Common myeloid progenitor, CD34-positive (primary cell): ENCODE measurements around the gene USP22.

Experiments
- CTCF ChIA-PET: fragments of 350-600 bp; sonication (Branson Sonifier 250); formaldehyde crosslinking; loops from one replicate; lab custom pipeline; 2021; ENCODE audit warnings: antibody characterized with exemption; lab: Charles Lee
- POLR2A ChIA-PET: fragments of 350-600 bp; sonication (Branson Sonifier 250); formaldehyde crosslinking; loops from one replicate; lab custom pipeline; 2021; ENCODE audit warnings: antibody characterized with exemption; lab: Charles Lee
- DNase-seq, 3 donors: peaks; one replicate each; pipeline versions ENCODE4 v3.0.0 to v3.0.0-alpha.2; 2013
- H3K27ac ChIP-seq, 2 experiments: 1 replicate in 1 of 2; 2 replicates in 1 of 2; pipeline ENCODE4 v1.7.0; 2013; ENCODE audit warnings: inconsistent platforms in 2 of 2, low read length in 2 of 2, mild to moderate bottlenecking in 2 of 2, low read depth in 1 of 2, moderate library complexity in 1 of 2; ENCODE audit not compliant: severe bottlenecking in 2 of 2, insufficient read depth in 1 of 2, poor library complexity in 1 of 2
- H3K27me3 ChIP-seq, 5 experiments: replicated peaks in 2 of 5; 1 replicate in 3 of 5; 2 replicates in 2 of 5; pipeline versions ENCODE4 v1.6.1 to v1.7.0; 2013; ENCODE audit warnings: low read length in 4 of 5, mild to moderate bottlenecking in 2 of 5, moderate library complexity in 2 of 5, inconsistent platforms in 1 of 5; ENCODE audit not compliant: insufficient read depth in 5 of 5, control insufficient read depth in 4 of 5
- H3K36me3 ChIP-seq, 4 experiments: 1 replicate in 2 of 4; 2 replicates in 2 of 4; pipeline versions ENCODE4 v1.6.1 to v1.7.0; 2013; ENCODE audit warnings: low read length in 3 of 4, control low read depth in 1 of 4, mild to moderate bottlenecking in 1 of 4; ENCODE audit not compliant: control insufficient read depth in 4 of 4, insufficient read depth in 4 of 4
- H3K4me1 ChIP-seq, 4 experiments: 1 replicate in 3 of 4; 2 replicates in 1 of 4; pipeline versions ENCODE4 v1.6.1 to v1.7.1; 2013; ENCODE audit warnings: low read length in 3 of 4, mild to moderate bottlenecking in 3 of 4, control low read depth in 1 of 4, inconsistent platforms in 1 of 4, moderate library complexity in 1 of 4; ENCODE audit not compliant: control insufficient read depth in 4 of 4, insufficient read depth in 4 of 4; ENCODE audit errors: control extremely low read depth in 1 of 4
- H3K4me3 ChIP-seq, 7 experiments: 1 replicate in 4 of 7; 2 replicates in 3 of 7; pipeline versions ENCODE4 v1.5.1 to v1.7.0; 2013; ENCODE audit warnings: mild to moderate bottlenecking in 7 of 7, low read length in 6 of 7, moderate library complexity in 6 of 7, inconsistent platforms in 2 of 7, low read depth in 2 of 7, control low read depth in 1 of 7; ENCODE audit not compliant: insufficient read depth in 4 of 7, control insufficient read depth in 1 of 7; ENCODE audit errors: extremely low read depth in 1 of 7
- H3K9me3 ChIP-seq, 5 experiments: 1 replicate in 4 of 5; 2 replicates in 1 of 5; pipeline versions ENCODE4 v1.6.1 to v1.7.1; 2013; ENCODE audit warnings: low read length in 4 of 5, mild to moderate bottlenecking in 2 of 5, inconsistent platforms in 1 of 5, low read depth in 1 of 5, moderate library complexity in 1 of 5; ENCODE audit not compliant: control insufficient read depth in 4 of 5, insufficient read depth in 2 of 5; ENCODE audit errors: control extremely low read depth in 1 of 5
- WGBS: methylation state at CpG from one replicate; pipeline ENCODE4 v1.1.5; 2013; ENCODE audit not compliant: insufficient coverage; 5-methylcytosine and 5-hydroxymethylcytosine counted together

Gene USP22

GRCh38 chr17:21015564-21015963 is 27.2 kb downstream of the USP22 start:
- CTCF ChIA-PET: interaction anchor here (1.7 kb wide), 1 partner anchor 8 kb away, joined by 5 read pairs; no protein-coding TSS in a partner anchor
- H3K36me3 ChIP-seq: peaks cover 24 to 97% (median 82%) of the 10 kb centered on the region in 4 experiments
- POLR2A ChIA-PET: no interaction called here

GRCh38 chr17:21014498-21014897 is 28.3 kb downstream of the USP22 start:
- DNase-seq: no peak
- no peaks in the 10 kb centered on the region for H3K4me1 ChIP-seq
- ChIA-PET CTCF (interaction anchor here (1.2 kb wide), 1 partner anchor 13 kb away, joined by 3 read pairs; no protein-coding TSS in a partner anchor), POLR2A (no interaction called here)
- no peaks in the 10 kb centered on the region for H3K9me3 ChIP-seq
- 99% methylated on average over 11 of the region's 11 CpGs for whole genome bisulfite sequencing
- H3K4me3 ChIP-seq: no peak overlapping the region
- no peaks in the 10 kb centered on the region for H3K27me3 ChIP-seq
- peaks cover 21 to 96% (median 76%) of the 10 kb centered on the region in 4 experiments for H3K36me3 ChIP-seq
- H3K27ac ChIP-seq: no peak overlapping the region

More at GRCh38 chr17:21015564-21015963, 27.2 kb downstream of the USP22 start:
- no peaks in the 10 kb centered on the region for H3K4me1 ChIP-seq
- H3K9me3 ChIP-seq: no peaks in the 10 kb centered on the region
- H3K27me3 ChIP-seq: no peaks in the 10 kb centered on the region
- no peak overlapping the region for H3K27ac ChIP-seq
- H3K4me3 ChIP-seq: no peak overlapping the region
- no peak for DNase-seq
- WGBS: 95% methylated on average over 13 of the region's 15 CpGs

GRCh38 chr17:21013983-21014382 is 28.8 kb downstream of the USP22 start:
- Histone ChIP-seq H3K27ac (no peak overlapping the region), H3K27me3 (no peaks in the 10 kb centered on the region), H3K4me1 (no peaks in the 10 kb centered on the region), H3K9me3 (no peaks in the 10 kb centered on the region), H3K36me3 (peaks cover 20 to 96% (median 76%) of the 10 kb centered on the region in 4 experiments), H3K4me3 (no peak overlapping the region)
- WGBS: 95% methylated on average over 7 of the region's 9 CpGs
- no peak for DNase-seq
- POLR2A ChIA-PET: no interaction called here
- CTCF ChIA-PET: interaction anchor here (1.2 kb wide), 1 partner anchor 14 kb away, joined by 3 read pairs; no protein-coding TSS in a partner anchor

- H3K27ac ChIP-seq: no peak overlapping the region
- WGBS: over 99% methylated on average over 8 of the region's 8 CpGs
- DNase-seq: no peak
- peaks cover 29 to 95% (median 75%) of the 10 kb centered on the region in 4 experiments for H3K36me3 ChIP-seq
- ChIA-PET POLR2A (no interaction called here), CTCF (no interaction called here)
- H3K9me3 ChIP-seq: no peaks in the 10 kb centered on the region
- H3K27me3 ChIP-seq: no peaks in the 10 kb centered on the region
- no peaks in the 10 kb centered on the region for H3K4me1 ChIP-seq
- no peak overlapping the region for H3K4me3 ChIP-seq
These were observed 30.1 kb downstream of the USP22 start for GRCh38 chr17:21012736-21013135.

- Histone ChIP-seq H3K27ac (no peak overlapping the region), H3K27me3 (no peaks in the 10 kb centered on the region), H3K9me3 (no peaks in the 10 kb centered on the region), H3K36me3 (peaks cover 25 to 94% (median 73%) of the 10 kb centered on the region in 4 experiments), H3K4me1 (no peaks in the 10 kb centered on the region), H3K4me3 (no peak overlapping the region)
- DNase-seq: no peak
- ChIA-PET CTCF (interaction anchor here (1.0 to 1.4 kb wide), 2 partner anchors 11 to 12 kb away, joined by 3 read pairs; no protein-coding TSS in a partner anchor), POLR2A (no interaction called here)
- WGBS: 96% methylated on average over 23 of the region's 27 CpGs
These were observed 31.9 kb downstream of the USP22 start for GRCh38 chr17:21010705-21011596.

- H3K4me3 ChIP-seq: no peak overlapping the region
- peaks cover 0 to 3% (median 0%) of the 10 kb centered on the region in 4 experiments for H3K4me1 ChIP-seq
- POLR2A ChIA-PET: no interaction called here
- no peaks in the 10 kb centered on the region for H3K9me3 ChIP-seq
- no peak overlapping the region for H3K27ac ChIP-seq
- WGBS: 98% methylated on average over 5 of the region's 10 CpGs
- CTCF ChIA-PET: no interaction called here
- DNase-seq: no peak
- H3K36me3 ChIP-seq: peaks cover 33 to 94% (median 77%) of the 10 kb centered on the region in 4 experiments
- H3K27me3 ChIP-seq: no peaks in the 10 kb centered on the region
These were observed 33.7 kb downstream of the USP22 start for GRCh38 chr17:21008992-21009671.
